NK-92 (cell line): Measurements from ENCODE around the gene FCER1A.
"Not testable (repeated sequence)": the region's sequence is repeated elsewhere in the genome, so short reads cannot be mapped to it uniquely, and the experiment has no call there.

Source experiments
- DNase-seq: peaks from one replicate; lab custom pipeline; 2025; ENCODE audit not compliant: unreplicated experiment; lab: John Stamatoyannopoulos, UW

FCER1A gene

DNA sequence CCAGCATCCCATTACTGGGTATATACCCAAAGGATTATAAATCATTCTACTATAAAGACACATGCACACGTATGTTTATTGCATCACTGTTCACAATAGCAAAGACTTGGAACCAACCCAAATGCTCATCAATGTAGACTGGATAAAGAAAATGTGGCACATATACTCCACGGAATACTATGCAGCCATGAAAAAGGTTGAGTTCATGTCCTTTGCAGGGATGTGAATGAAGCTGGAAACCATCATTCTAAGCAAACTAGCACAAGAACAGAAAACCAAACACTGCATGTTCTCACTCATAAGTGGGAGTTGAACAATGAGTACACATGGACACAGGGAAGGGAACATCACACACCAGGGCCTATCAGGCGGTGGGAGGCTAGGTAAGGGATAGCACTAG lies 47.2 kb downstream of the FCER1A start:
- not testable (repeated sequence) for DNase-seq

DNA sequence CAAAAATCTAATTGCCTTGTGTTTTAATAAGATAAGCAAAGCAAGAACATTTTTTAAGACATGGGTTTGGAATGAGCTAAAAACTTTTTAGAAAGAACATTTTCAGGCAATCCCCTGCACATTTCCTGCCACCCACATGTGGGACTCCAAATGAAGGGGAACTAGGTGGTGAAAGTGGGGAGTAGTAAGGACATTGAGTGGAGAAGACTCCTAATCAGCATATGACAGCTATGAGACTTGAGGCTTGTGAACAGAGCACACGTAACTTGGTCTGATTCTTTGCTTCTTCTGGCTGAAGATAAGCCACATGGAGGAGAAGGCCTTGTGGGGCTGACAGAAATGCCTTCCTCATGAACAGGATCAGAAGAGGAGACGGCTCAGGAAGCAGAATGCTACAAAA lies 50.3 kb downstream of the FCER1A start:
- no peak for DNase-seq
